SK-N-MC (cell line): ENCODE results near the gene DLGAP1.

Source experiments
- EZH2 ChIP-seq: fragments of 200-600 bp; sonication (generic); IDR thresholded peaks from one replicate; pipeline ENCODE4 v1.6.1; 2017; ENCODE audit warnings: antibody characterized with exemption
- POLR2AphosphoS5 ChIP-seq: IDR thresholded peaks from 2 replicates; pipeline ENCODE4 v1.6.1; 2012; ENCODE audit warnings: mild to moderate bottlenecking, low read depth, low read length, borderline replicate concordance

- TF ChIP-seq POLR2AphosphoS5, result no peak
- TF ChIP-seq EZH2, result no peak
Measured at GRCh38 chr18:3607309-3608098, 847.6 kb downstream of the DLGAP1 start.
